Measurements from ENCODE around the gene EIF3D.

DNA sequence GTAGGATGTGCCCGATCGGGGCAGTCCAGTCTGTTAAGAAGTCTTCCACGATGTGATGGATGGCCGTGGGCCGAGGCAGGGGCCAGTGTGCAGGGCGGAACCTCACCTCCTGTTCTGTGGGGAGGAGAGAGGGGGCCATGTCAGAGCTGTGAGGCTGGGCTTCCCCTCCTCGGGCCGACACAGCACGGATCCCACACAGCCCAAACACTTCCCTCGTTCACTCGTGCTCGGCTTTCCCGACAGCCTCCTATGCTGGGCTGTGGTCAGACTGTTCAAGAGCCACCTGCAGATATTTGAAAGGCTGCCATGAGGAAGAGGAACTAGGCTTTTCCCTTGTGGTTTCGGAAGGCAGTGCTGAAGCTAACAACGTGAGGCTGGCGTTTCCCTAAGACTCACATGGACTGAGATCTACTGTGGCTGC is 35.3 kb downstream of the EIF3D start:
- TF ChIP-seq, protein P1, sequence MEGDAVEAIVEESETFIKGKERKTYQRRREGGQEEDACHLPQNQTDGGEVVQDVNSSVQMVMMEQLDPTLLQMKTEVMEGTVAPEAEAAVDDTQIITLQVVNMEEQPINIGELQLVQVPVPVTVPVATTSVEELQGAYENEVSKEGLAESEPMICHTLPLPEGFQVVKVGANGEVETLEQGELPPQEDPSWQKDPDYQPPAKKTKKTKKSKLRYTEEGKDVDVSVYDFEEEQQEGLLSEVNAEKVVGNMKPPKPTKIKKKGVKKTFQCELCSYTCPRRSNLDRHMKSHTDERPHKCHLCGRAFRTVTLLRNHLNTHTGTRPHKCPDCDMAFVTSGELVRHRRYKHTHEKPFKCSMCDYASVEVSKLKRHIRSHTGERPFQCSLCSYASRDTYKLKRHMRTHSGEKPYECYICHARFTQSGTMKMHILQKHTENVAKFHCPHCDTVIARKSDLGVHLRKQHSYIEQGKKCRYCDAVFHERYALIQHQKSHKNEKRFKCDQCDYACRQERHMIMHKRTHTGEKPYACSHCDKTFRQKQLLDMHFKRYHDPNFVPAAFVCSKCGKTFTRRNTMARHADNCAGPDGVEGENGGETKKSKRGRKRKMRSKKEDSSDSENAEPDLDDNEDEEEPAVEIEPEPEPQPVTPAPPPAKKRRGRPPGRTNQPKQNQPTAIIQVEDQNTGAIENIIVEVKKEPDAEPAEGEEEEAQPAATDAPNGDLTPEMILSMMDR (conservative IDR thresholded peaks at IDR 0.05) = no peak
- no peak for TF ChIP-seq ZFX (IDR thresholded peaks at IDR 0.05)
